Thoracic aorta (tissue), 2 donors: ENCODE data around the gene PIAS2. TPM values are rescaled to one million over a fixed set of nuclear protein-coding genes. Genes with fewer than 3 reads are reported as not detected.

Experiments
- ATAC-seq: fragments of 150-250 bp; one replicate; pipeline ENCODE4 v1.8.0; 2017; ENCODE audit warnings: low read depth; ENCODE audit not compliant: insufficient number of reproducible peaks, low FRiP score
- DNase-seq: peaks from one replicate; pipeline ENCODE4 v3.0.0-alpha.2; 2020; ENCODE audit warnings: low spot score
- H3K27ac ChIP-seq, 2 donors: fragments of 200-600 bp; sonication (generic); 1 replicate in 1 of 2; 2 replicates in 1 of 2; pipeline ENCODE4 v1.5.1; 2016; ENCODE audit warnings: mild to moderate bottlenecking in 2 of 2, moderate library complexity in 2 of 2
- H3K27me3 ChIP-seq: fragments of 200-600 bp; sonication (generic); replicated peaks from 2 replicates; pipeline ENCODE4 v1.6.0; 2016; ENCODE audit warnings: mild to moderate bottlenecking; ENCODE audit not compliant: insufficient read depth
- H3K36me3 ChIP-seq: fragments of 200-600 bp; sonication (generic); one replicate; pipeline ENCODE4 v1.5.1; 2016
- H3K4me1 ChIP-seq, 2 donors: fragments of 200-600 bp; sonication (generic); 1 replicate in 1 of 2; 2 replicates in 1 of 2; pipeline versions ENCODE4 v1.5.1 to v1.6.0; 2016; ENCODE audit warnings: low read depth in 2 of 2, mild to moderate bottlenecking in 1 of 2; ENCODE audit not compliant: control insufficient read depth in 1 of 2
- H3K4me3 ChIP-seq: fragments of 200-600 bp; sonication (generic); 2 replicates; pipeline ENCODE4 v1.5.1; 2016; ENCODE audit warnings: mild to moderate bottlenecking
- H3K9me3 ChIP-seq: fragments of 200-600 bp; sonication (generic); 2 replicates; pipeline ENCODE4 v1.5.1; 2016
- CTCF ChIP-seq: fragments of 200-600 bp; sonication (generic); IDR thresholded peaks from one replicate; pipeline ENCODE4 v1.5.1; 2019; ENCODE audit warnings: antibody characterized with exemption
- total RNA-seq, 2 donors: library from RNA; depleted of rRNA; stranded (reverse); fragments of >200 nt; gene quantifications; one replicate each; pipeline versions ENCODE4 v1.1.0 to v1.2.3, GENCODE V29; 2016

PIAS2 gene
- total RNA-seq, 2 donors from 2014 or later: 30.6 to 38.2 TPM

GRCh38 chr18:46950064-46950656, 32.9 kb upstream of the PIAS2 start:
- no peak for ATAC-seq
- no peaks in the 10 kb centered on the region for H3K27me3 ChIP-seq
- H3K36me3 ChIP-seq: no peaks in the 10 kb centered on the region
- no peak for TF ChIP-seq CTCF
- no peaks in the 10 kb centered on the region for H3K9me3 ChIP-seq
- H3K27ac ChIP-seq: no peak overlapping the region
- H3K4me1 ChIP-seq: no peaks in the 10 kb centered on the region
- no peak overlapping the region for H3K4me3 ChIP-seq
- no peak for DNase-seq

GRCh38 chr18:46946656-46947282, 29.5 kb upstream of the PIAS2 start:
- Histone ChIP-seq H3K36me3 (no peaks in the 10 kb centered on the region), H3K27ac (no peak overlapping the region), H3K4me1 (no peaks in the 10 kb centered on the region), H3K4me3 (peak overlapping the region; percentile 84), H3K9me3 (no peaks in the 10 kb centered on the region), H3K27me3 (no peaks in the 10 kb centered on the region)
- DNase-seq: peak; percentile 30
- no peak for TF ChIP-seq CTCF
- peak; percentile 86 for ATAC-seq

- ATAC-seq (no peak), DNase-seq (no peak)
- TF ChIP-seq CTCF: no peak
- Histone ChIP-seq H3K4me1 (peaks cover 3 to 18% of the 10 kb centered on the region in 2 donors), H3K4me3 (no peak overlapping the region), H3K27ac (no peak overlapping the region), H3K27me3 (no peaks in the 10 kb centered on the region), H3K36me3 (no peaks in the 10 kb centered on the region), H3K9me3 (no peaks in the 10 kb centered on the region)
These were observed 25.3 kb upstream of the PIAS2 start for GRCh38 chr18:46942646-46943045.

GRCh38 chr18:46939998-46940571, 22.8 kb upstream of the PIAS2 start:
- Histone ChIP-seq H3K4me1 (peaks cover 3 to 18% of the 10 kb centered on the region in 2 donors), H3K27me3 (no peaks in the 10 kb centered on the region), H3K27ac (no peak overlapping the region), H3K36me3 (no peaks in the 10 kb centered on the region), H3K9me3 (no peaks in the 10 kb centered on the region), H3K4me3 (no peak overlapping the region)
- DNase-seq: no peak
- ATAC-seq: no peak
- no peak for TF ChIP-seq CTCF

GRCh38 chr18:46939337-46939963, 22.1 kb upstream of the PIAS2 start:
- TF ChIP-seq CTCF: no peak
- Histone ChIP-seq H3K27me3 (no peaks in the 10 kb centered on the region), H3K4me1 (peaks cover 3 to 18% of the 10 kb centered on the region in 2 donors), H3K36me3 (no peaks in the 10 kb centered on the region), H3K27ac (no peak overlapping the region), H3K9me3 (no peaks in the 10 kb centered on the region), H3K4me3 (no peak overlapping the region)
- DNase-seq: no peak
- no peak for ATAC-seq
